GM19099 (cell line): ENCODE data around the gene SLC6A5.

ENCODE experiments used
- POLR2A ChIP-seq: IDR thresholded peaks from 3 replicates; pipeline ENCODE4 v1.6.1; 2011; ENCODE audit warnings: low read depth; ENCODE audit not compliant: insufficient read length; ENCODE audit errors: extremely low read depth

SLC6A5 gene

GRCh38 chr11:20599221-20600019, at the start of gene SLC6A5:
SLC6A5 (plus strand) TSS chr11:20599608; CDS start chr11:20599673, 65 bp downstream.
- TF ChIP-seq POLR2A: no peak

GRCh38 chr11:20551096-20551495, 48.3 kb upstream of the SLC6A5 start:
- no peak for TF ChIP-seq POLR2A

- TF ChIP-seq POLR2A: no peak
Observed at GRCh38 chr11:20555783-20556182, 43.6 kb upstream of the SLC6A5 start.

GRCh38 chr11:20558741-20559140, 40.7 kb upstream of the SLC6A5 start:
- no peak for TF ChIP-seq POLR2A

- TF ChIP-seq POLR2A: no peak
Observed at GRCh38 chr11:20559523-20560300, 39.7 kb upstream of the SLC6A5 start.

GRCh38 chr11:20561915-20562314, 37.5 kb upstream of the SLC6A5 start:
- no peak for TF ChIP-seq POLR2A

- no peak for TF ChIP-seq POLR2A
Observed at GRCh38 chr11:20563866-20564265, 35.5 kb upstream of the SLC6A5 start.

- TF ChIP-seq POLR2A: no peak
Observed at GRCh38 chr11:20564846-20565635, 34.4 kb upstream of the SLC6A5 start.

- no peak for TF ChIP-seq POLR2A
Observed at GRCh38 chr11:20566591-20567434, 32.6 kb upstream of the SLC6A5 start.

- no peak for TF ChIP-seq POLR2A
Observed at GRCh38 chr11:20583201-20583600, 16.2 kb upstream of the SLC6A5 start.

GRCh38 chr11:20584093-20584774, 15.2 kb upstream of the SLC6A5 start:
- no peak for TF ChIP-seq POLR2A

- no peak for TF ChIP-seq POLR2A
Observed at GRCh38 chr11:20589796-20590195, 9.6 kb upstream of the SLC6A5 start.

GRCh38 chr11:20590381-20590780, 9.0 kb upstream of the SLC6A5 start:
- no peak for TF ChIP-seq POLR2A

- TF ChIP-seq POLR2A: no peak
Observed at GRCh38 chr11:20592741-20593140, 6.7 kb upstream of the SLC6A5 start.

- TF ChIP-seq POLR2A: no peak
Observed at GRCh38 chr11:20594274-20595061, 4.9 kb upstream of the SLC6A5 start.
